ENCODE measurements around the gene TSPAN6. TPM values are rescaled to one million over a fixed set of nuclear protein-coding genes. Genes with fewer than 3 reads are reported as not detected.
A peak's percentile ranks its signal among the peaks of the same experiment; 100 is the strongest.

The TSPAN6 gene
- total RNA-seq, 1 donor = 37.3 TPM

DNA sequence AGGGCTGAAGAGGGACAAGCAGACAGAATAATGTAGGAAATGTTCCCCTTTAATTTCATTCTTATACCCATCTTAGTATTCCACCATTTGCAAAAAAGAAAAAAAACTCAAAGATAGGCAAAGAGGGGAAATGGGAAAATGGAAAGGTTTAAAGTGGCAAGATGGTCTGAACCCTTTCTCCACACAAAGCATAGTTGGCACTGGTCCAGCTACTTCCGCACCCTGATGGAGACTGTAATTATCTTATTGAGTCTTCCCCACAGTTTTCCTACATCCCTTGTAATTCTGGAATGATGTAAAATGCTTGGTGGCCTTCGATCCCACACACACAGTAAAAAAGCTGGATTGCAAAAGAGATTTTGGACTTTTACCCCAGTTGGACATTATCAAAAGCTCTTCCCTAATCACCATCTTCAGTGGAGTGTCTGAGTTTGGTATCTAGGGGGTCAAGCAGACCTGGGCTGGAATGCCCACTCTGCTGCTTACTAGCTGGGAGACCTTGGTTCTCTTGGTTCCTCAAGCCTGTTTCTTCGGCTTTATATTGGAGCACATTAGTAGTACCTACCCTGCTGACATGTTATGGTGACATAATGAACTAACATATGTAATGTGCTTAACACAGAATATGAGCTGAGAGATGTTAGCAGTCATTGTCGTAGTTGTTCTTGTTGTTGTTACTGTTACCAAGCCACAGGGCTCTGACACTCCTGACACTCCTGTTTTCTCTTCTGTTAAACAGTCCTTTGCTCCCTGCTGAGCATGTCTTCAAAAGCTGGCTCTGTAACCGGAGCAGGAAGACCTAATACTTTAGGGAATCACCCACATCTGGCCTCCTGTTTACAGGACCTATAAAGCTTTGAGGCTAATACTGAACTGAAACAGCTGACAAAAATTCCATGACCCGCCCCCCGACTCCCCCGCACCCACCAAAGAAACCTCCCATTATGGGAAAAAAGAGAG is 12.1 kb upstream of the TSPAN6 start:
- peaks cover 8% of the 10 kb centered on the region for H3K27me3 ChIP-seq (ENCODE audit: insufficient read depth, low read length)
- no peaks in the 10 kb centered on the region for H3K36me3 ChIP-seq (ENCODE audit: insufficient read depth, low read length)
- H3K27ac ChIP-seq (ENCODE audit: low read depth, low read length) = peak overlapping the region; percentile 82
- no peaks in the 10 kb centered on the region for H4K20me1 ChIP-seq (ENCODE audit: insufficient read depth, low read length)
- peaks cover 54% of the 10 kb centered on the region for H3K4me1 ChIP-seq (ENCODE audit: insufficient read depth, low read length)
- H3K4me2 ChIP-seq (ENCODE audit: insufficient read depth, low read length) = peak overlapping the region; percentile 52
- peaks cover 13% of the 10 kb centered on the region for H3K79me2 ChIP-seq (ENCODE audit: insufficient read depth, low read length)
- no peak for DNase-seq (ENCODE audit: insufficient read length, low spot score, missing footprints)
- peak overlapping the region; percentile 5 for H3K4me3 ChIP-seq (ENCODE audit: insufficient read depth, low read length)
- TF ChIP-seq, protein P1, sequence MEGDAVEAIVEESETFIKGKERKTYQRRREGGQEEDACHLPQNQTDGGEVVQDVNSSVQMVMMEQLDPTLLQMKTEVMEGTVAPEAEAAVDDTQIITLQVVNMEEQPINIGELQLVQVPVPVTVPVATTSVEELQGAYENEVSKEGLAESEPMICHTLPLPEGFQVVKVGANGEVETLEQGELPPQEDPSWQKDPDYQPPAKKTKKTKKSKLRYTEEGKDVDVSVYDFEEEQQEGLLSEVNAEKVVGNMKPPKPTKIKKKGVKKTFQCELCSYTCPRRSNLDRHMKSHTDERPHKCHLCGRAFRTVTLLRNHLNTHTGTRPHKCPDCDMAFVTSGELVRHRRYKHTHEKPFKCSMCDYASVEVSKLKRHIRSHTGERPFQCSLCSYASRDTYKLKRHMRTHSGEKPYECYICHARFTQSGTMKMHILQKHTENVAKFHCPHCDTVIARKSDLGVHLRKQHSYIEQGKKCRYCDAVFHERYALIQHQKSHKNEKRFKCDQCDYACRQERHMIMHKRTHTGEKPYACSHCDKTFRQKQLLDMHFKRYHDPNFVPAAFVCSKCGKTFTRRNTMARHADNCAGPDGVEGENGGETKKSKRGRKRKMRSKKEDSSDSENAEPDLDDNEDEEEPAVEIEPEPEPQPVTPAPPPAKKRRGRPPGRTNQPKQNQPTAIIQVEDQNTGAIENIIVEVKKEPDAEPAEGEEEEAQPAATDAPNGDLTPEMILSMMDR (IDR thresholded peaks at IDR 0.05; ENCODE audit: extremely low read depth, low read depth, low read length) = no peak
- H3K9me3 ChIP-seq (ENCODE audit: low read depth, low read length) = no peaks in the 10 kb centered on the region
- H2AFZ ChIP-seq (ENCODE audit: low read length) = no peak overlapping the region

DNA sequence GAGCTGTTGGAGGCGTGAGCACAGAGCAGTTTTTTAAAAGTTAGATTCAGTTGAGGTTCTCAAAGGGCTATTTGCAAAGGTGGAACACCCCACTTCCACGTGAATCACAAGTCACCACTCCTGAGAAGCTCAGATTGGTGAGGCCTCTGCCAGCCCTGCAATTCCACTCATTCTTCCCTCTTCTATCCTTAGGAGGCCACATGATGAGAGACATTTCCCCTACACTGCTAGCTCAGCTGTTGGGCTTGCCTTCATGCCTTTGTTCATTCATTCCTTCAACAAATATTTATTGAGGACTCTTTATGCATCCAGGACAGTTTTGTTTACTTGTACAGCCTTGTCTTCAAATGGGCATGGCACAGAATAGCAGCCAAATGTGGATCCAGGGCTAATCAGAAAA is 11.1 kb upstream of the TSPAN6 start:
- TF ChIP-seq, protein P1 (IDR thresholded peaks at IDR 0.05; ENCODE audit: extremely low read depth, low read depth, low read length) = no peak
- H4K20me1 ChIP-seq (ENCODE audit: insufficient read depth, low read length) = no peaks in the 10 kb centered on the region
- H2AFZ ChIP-seq (ENCODE audit: low read length) = no peak overlapping the region
- H3K9me3 ChIP-seq (ENCODE audit: low read depth, low read length) = no peaks in the 10 kb centered on the region
- peak overlapping the region; percentile 52 for H3K4me2 ChIP-seq (ENCODE audit: insufficient read depth, low read length)
- H3K27me3 ChIP-seq (ENCODE audit: insufficient read depth, low read length) = peaks cover 8% of the 10 kb centered on the region
- peak; percentile 31 for DNase-seq (ENCODE audit: insufficient read length, low spot score, missing footprints)
- H3K4me3 ChIP-seq (ENCODE audit: insufficient read depth, low read length) = no peak overlapping the region
- no peaks in the 10 kb centered on the region for H3K36me3 ChIP-seq (ENCODE audit: insufficient read depth, low read length)
- peak overlapping the region; percentile 82 for H3K27ac ChIP-seq (ENCODE audit: low read depth, low read length)
- peaks cover 13% of the 10 kb centered on the region for H3K79me2 ChIP-seq (ENCODE audit: insufficient read depth, low read length)
- H3K4me1 ChIP-seq (ENCODE audit: insufficient read depth, low read length) = peaks cover 60% of the 10 kb centered on the region

DNA sequence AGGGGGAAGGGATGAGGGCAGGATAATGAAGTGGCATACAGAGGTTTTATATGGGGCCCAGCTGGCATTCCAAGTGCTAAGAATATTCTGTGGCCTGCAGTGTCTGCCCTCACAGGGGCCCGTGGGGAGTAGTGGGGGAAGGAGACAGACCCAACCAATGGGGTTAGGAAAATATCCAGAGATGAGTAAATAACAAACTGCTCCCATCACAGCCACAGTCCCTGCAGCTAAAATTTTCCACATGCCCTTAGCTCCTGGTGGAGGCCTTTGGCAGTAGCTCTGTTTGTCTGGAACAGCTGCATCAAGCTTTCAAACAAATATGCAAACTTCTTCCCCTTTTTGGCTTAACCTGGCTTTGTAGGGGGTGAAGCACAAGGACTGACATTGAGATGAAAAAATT is 10.5 kb upstream of the TSPAN6 start:
- peaks cover 60% of the 10 kb centered on the region for H3K4me1 ChIP-seq (ENCODE audit: insufficient read depth, low read length)
- H3K27ac ChIP-seq (ENCODE audit: low read depth, low read length) = peak overlapping the region; percentile 82
- H4K20me1 ChIP-seq (ENCODE audit: insufficient read depth, low read length) = no peaks in the 10 kb centered on the region
- H2AFZ ChIP-seq (ENCODE audit: low read length) = no peak overlapping the region
- no peaks in the 10 kb centered on the region for H3K9me3 ChIP-seq (ENCODE audit: low read depth, low read length)
- peaks cover 8% of the 10 kb centered on the region for H3K27me3 ChIP-seq (ENCODE audit: insufficient read depth, low read length)
- no peak overlapping the region for H3K4me3 ChIP-seq (ENCODE audit: insufficient read depth, low read length)
- TF ChIP-seq, protein P1 (IDR thresholded peaks at IDR 0.05; ENCODE audit: extremely low read depth, low read depth, low read length) = no peak
- no peak for DNase-seq (ENCODE audit: insufficient read length, low spot score, missing footprints)
- peak overlapping the region; percentile 91 for H3K4me2 ChIP-seq (ENCODE audit: insufficient read depth, low read length)
- no peaks in the 10 kb centered on the region for H3K36me3 ChIP-seq (ENCODE audit: insufficient read depth, low read length)
- H3K79me2 ChIP-seq (ENCODE audit: insufficient read depth, low read length) = peaks cover 13% of the 10 kb centered on the region

DNA sequence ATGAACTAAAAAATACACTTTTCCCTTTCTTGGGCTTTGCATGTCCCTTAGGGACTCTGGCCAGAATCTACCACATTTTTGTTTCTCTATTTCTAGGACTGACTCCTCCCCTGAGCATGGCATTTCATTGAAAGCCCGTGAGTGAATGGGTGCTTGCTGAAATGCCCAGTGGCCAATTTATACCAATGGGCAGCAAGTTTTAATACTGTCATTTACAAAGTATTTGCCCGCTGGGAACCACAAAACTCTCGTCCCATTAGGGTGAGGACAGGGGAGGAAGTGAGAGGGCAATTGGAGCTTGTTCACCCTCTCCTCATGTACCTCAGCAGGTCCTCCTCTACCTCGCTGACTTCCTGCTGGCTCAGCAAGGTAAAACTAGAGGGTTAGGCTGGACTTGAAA is 8.5 kb upstream of the TSPAN6 start:
- peak overlapping the region; percentile 91 for H3K4me2 ChIP-seq (ENCODE audit: insufficient read depth, low read length)
- H2AFZ ChIP-seq (ENCODE audit: low read length) = no peak overlapping the region
- peak overlapping the region; percentile 70 for H3K4me3 ChIP-seq (ENCODE audit: insufficient read depth, low read length)
- peaks cover 5% of the 10 kb centered on the region for H3K27me3 ChIP-seq (ENCODE audit: insufficient read depth, low read length)
- no peaks in the 10 kb centered on the region for H4K20me1 ChIP-seq (ENCODE audit: insufficient read depth, low read length)
- H3K36me3 ChIP-seq (ENCODE audit: insufficient read depth, low read length) = no peaks in the 10 kb centered on the region
- DNase-seq (ENCODE audit: insufficient read length, low spot score, missing footprints) = no peak
- H3K79me2 ChIP-seq (ENCODE audit: insufficient read depth, low read length) = peaks cover 13% of the 10 kb centered on the region
- TF ChIP-seq, protein P1 (IDR thresholded peaks at IDR 0.05; ENCODE audit: extremely low read depth, low read depth, low read length) = no peak
- H3K4me1 ChIP-seq (ENCODE audit: insufficient read depth, low read length) = peaks cover 55% of the 10 kb centered on the region
- no peaks in the 10 kb centered on the region for H3K9me3 ChIP-seq (ENCODE audit: low read depth, low read length)
- H3K27ac ChIP-seq (ENCODE audit: low read depth, low read length) = peak overlapping the region; percentile 85
